HPDE6-E6E7 (cell line): ENCODE measurements around the gene PTGDR2.

Experiments
- DNase-seq: peaks from one replicate; pipeline ENCODE4 v3.0.0; 2011; ENCODE audit warnings: missing footprints; ENCODE audit errors: extremely low spot score

PTGDR2 gene

GRCh38 chr11:60874421-60875365 lies 18.9 kb upstream of the PTGDR2 start:
- DNase-seq = no peak

GRCh38 chr11:60873533-60873932 lies 17.8 kb upstream of the PTGDR2 start:
- no peak for DNase-seq

- DNase-seq = no peak
Measured at GRCh38 chr11:60872961-60873524, 17.3 kb upstream of the PTGDR2 start.

- DNase-seq = no peak
Measured at GRCh38 chr11:60872124-60872960, 16.6 kb upstream of the PTGDR2 start.

- DNase-seq = no peak
Measured at GRCh38 chr11:60871378-60872061, 15.8 kb upstream of the PTGDR2 start.

- no peak for DNase-seq
Measured at GRCh38 chr11:60870733-60871377, 15.1 kb upstream of the PTGDR2 start.

- DNase-seq = no peak
Measured at GRCh38 chr11:60870276-60870675, 14.5 kb upstream of the PTGDR2 start.

- no peak for DNase-seq
Measured at GRCh38 chr11:60869451-60869825, 13.7 kb upstream of the PTGDR2 start.

- DNase-seq = no peak
Measured at GRCh38 chr11:60868682-60869450, 13.1 kb upstream of the PTGDR2 start.

- DNase-seq = no peak
Measured at GRCh38 chr11:60867871-60868681, 12.3 kb upstream of the PTGDR2 start.

GRCh38 chr11:60866911-60867870 lies 11.4 kb upstream of the PTGDR2 start, which contains the start of gene ZP1:
ZP1 (plus strand) TSS chr11:60867542; CDS start chr11:60867562, 20 bp downstream.
- no peak for DNase-seq

- DNase-seq = no peak
Measured at GRCh38 chr11:60864856-60865513, 9.2 kb upstream of the PTGDR2 start.

GRCh38 chr11:60863550-60864521 lies 8.1 kb upstream of the PTGDR2 start:
- DNase-seq = no peak

- no peak for DNase-seq
Measured at GRCh38 chr11:60862171-60862570, 6.4 kb upstream of the PTGDR2 start.

- no peak for DNase-seq
Measured at GRCh38 chr11:60860943-60861342, 5.2 kb upstream of the PTGDR2 start.

GRCh38 chr11:60859616-60860250 lies 4.0 kb upstream of the PTGDR2 start:
- DNase-seq = no peak
